CD4-positive, alpha-beta T cell treated with Interleukin-15 for 4 hours (primary cell): ENCODE results near the gene ASPM.

Experiments
- DNase-seq: peaks from one replicate; pipeline ENCODE4 v3.0.0-alpha.2; 2020; ENCODE audit warnings: low spot score

ASPM gene, protein sequence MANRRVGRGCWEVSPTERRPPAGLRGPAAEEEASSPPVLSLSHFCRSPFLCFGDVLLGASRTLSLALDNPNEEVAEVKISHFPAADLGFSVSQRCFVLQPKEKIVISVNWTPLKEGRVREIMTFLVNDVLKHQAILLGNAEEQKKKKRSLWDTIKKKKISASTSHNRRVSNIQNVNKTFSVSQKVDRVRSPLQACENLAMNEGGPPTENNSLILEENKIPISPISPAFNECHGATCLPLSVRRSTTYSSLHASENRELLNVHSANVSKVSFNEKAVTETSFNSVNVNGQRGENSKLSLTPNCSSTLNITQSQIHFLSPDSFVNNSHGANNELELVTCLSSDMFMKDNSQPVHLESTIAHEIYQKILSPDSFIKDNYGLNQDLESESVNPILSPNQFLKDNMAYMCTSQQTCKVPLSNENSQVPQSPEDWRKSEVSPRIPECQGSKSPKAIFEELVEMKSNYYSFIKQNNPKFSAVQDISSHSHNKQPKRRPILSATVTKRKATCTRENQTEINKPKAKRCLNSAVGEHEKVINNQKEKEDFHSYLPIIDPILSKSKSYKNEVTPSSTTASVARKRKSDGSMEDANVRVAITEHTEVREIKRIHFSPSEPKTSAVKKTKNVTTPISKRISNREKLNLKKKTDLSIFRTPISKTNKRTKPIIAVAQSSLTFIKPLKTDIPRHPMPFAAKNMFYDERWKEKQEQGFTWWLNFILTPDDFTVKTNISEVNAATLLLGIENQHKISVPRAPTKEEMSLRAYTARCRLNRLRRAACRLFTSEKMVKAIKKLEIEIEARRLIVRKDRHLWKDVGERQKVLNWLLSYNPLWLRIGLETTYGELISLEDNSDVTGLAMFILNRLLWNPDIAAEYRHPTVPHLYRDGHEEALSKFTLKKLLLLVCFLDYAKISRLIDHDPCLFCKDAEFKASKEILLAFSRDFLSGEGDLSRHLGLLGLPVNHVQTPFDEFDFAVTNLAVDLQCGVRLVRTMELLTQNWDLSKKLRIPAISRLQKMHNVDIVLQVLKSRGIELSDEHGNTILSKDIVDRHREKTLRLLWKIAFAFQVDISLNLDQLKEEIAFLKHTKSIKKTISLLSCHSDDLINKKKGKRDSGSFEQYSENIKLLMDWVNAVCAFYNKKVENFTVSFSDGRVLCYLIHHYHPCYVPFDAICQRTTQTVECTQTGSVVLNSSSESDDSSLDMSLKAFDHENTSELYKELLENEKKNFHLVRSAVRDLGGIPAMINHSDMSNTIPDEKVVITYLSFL (N-terminal part only)

DNA sequence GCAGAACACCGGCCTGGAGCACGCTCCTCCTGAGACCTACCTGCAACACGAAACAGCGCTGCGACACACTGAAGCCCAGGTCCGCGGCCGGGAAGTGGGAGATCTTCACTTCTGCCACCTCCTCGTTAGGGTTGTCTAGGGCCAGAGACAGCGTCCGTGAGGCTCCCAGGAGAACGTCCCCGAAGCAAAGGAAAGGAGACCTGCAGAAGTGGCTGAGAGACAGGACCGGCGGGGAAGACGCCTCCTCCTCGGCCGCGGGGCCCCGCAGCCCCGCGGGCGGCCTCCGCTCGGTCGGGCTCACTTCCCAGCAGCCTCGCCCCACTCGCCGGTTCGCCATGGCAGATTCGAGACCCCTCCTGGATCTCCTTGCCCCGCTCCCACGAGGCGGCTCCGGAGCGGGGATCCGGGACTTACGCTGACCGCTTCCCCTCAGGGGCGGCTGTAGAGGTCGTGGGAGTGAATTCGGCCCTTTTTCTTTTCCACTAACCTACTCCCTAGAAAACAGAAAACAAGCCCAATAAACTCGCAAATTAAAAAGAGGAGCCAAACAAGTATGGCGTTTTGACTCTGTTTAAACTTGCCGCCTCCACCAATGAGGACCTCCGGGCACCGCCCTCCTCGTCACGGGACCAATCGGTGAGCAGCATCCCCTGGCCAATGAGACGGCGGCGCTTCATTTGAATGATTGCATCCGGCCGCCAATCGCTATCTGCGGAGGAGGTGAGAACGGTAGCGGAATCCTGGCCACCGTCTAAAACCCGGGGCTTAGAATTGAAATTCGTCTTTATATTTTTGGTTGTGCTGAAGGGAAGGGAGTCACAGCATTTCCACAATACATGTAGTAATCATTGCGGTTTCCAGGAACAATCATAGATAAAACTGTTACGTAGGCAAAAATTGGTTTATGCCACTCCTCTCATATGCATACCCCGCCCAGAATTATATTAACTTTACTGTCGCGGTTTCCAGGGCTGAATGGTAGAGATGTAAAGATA is at the start of gene ASPM:
Gene ASPM (minus strand): TSS at position 569 of the 995 bp plus-strand sequence. CDS start 232 bp downstream, at position 337.
- peak; percentile 96 for DNase-seq

DNA sequence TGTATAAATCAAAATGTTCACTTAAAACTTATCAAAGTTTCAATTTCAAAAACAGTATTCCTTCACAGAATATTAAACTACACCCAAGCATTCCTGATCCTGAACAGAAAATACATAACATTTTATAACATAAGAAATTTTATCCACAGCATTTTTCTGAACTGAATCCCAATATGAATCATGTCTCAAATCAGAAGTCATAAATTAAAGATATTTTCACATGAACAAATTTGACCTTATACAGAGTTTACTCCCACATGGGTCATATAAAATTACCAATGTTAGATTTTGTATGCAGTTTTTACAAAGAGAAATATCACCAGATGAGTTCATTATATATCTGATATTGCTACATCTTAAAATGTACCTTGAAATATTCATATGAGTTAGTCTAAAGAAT is 48.6 kb upstream of the ASPM start:
- no peak for DNase-seq

- DNase-seq, result no peak
Measured at GRCh38 chr1:197184190-197184589, 37.7 kb upstream of the ASPM start.

DNA sequence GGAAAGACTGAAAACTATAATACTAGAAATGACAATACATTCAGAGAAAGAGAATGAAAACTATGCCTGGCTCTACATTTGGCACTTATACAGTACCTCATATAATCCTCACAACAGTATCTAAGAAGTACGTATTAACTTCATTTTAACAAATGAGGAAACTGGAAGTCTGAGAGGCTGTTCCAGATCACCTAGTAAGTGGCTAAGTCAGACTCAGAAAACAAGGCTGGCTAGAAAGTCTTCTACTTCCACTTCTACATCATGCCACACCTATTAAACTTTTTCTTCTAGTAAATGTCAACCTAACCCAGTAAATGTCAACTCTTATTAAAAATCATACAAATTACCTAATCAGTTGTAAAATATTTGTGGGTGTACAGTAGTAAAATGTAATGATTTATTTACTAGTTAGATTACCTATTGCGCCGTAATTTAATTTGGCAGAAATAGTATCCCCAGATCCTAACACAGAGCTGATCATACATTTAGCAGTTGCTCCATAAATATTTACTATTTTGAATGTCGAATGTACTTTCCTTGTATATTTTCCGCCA is 36.8 kb upstream of the ASPM start:
- no peak for DNase-seq

- no peak for DNase-seq
Measured at GRCh38 chr1:197182716-197183115, 36.2 kb upstream of the ASPM start.

DNA sequence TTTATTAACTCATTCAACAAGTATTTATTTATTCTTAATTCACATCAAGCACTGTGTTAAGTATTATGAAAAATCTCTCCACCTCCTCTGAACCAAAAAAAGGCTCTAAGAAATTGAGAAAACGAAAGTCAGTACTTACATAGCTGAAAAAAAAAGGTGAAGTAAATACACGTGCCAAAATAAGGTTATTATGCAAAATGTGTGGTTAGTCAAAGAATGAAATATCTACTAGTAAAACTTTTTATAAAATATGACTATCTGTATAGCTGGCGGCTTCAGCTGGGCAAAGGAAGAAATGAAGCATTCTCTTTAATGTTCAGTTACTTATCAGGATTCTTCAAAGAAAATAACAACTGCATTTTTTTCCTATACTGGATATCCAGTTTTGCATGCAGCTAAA is 35.5 kb upstream of the ASPM start:
- no peak for DNase-seq

DNA sequence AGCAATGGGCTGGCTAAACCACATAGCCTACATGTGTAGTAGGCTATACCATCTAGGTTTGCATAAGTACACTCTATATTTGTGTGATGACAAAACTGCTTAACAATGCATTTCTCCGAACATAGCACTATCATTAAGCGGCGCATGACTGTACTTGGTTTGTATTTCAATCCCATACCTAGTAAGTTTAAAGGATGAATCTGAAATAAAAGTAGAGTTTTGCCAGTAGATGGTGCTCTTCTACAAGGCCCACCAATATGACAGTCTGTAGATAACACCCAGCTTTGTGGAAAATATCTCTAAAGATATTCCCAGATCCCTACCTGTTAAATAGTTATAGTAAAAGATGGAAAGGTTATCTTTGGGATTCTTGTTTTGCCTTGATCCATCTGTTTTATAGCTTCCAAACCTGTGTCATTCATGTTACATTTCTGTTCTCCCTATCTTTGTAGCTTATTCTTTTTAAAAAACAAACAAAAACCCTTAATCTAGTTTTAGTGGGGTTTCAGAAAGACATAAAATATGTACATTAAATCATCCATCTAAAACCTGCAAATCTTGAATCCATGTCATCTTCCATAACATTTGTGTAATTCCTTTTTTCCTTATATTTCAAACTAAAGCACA is 33.9 kb upstream of the ASPM start:
- DNase-seq, result peak; percentile 28

- DNase-seq, result no peak
Measured at GRCh38 chr1:197178998-197179397, 32.5 kb upstream of the ASPM start.

GRCh38 chr1:197174818-197175217 is 28.3 kb upstream of the ASPM start:
- no peak for DNase-seq

DNA sequence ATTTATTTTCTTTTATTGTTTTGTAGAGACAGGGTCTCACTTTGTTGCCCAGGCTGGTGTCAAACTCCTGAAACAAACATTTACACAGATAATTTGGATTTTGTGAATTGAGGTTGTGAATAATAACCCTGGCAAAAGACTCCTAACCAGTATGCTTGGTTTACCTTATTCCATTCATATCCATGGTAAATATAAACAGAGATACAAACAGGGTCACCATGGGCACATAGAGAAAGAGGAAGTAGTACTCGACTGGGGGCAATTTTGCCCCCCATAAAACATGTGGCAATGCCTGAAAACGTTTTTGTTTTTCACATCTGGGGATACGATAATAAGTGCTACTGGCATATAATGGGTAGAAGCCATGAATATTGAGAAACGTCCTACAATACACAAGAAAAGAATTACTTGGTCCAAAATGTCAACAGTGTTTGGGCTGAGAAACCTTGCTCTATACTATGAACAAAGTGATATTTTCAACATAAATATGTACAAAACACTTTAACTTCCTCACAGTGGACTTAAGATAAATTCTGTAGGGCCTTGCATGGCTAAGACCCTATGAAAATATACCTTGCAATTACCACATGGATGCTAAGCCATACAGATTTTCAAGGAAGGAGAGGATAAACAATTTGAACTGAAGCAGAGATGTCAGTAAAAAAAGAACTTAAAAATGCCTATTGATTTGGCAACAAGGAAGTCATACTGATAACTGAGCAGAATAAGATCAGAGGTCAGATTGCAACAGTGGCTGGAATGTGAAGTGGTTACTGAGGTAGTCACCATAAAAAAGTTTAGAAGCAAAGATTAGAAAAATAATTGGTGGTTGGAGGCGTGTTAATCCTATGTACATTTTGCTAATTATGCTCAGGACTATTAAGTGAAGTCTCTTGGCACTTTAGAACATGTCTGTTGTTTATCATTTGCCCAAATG is 27.4 kb upstream of the ASPM start:
- DNase-seq, result no peak

DNA sequence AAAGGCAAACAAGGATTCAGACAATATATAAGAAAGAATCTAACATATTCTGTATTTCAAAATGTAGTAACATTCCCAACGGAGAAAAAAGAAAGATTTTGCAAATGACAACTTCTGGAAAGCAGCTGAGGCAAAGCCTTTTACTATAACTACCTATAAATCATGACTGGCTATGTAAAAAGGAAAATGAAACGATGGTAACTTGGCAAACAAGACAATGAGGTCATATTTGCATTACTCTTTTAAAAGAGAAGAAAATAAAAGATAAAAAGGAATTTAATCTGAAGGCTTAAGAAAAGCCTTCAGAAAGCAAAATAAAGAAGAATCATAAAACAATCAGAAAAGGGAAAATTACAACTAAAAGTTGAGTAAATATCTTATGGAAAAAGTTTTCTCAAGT is 25.1 kb upstream of the ASPM start:
- no peak for DNase-seq

DNA sequence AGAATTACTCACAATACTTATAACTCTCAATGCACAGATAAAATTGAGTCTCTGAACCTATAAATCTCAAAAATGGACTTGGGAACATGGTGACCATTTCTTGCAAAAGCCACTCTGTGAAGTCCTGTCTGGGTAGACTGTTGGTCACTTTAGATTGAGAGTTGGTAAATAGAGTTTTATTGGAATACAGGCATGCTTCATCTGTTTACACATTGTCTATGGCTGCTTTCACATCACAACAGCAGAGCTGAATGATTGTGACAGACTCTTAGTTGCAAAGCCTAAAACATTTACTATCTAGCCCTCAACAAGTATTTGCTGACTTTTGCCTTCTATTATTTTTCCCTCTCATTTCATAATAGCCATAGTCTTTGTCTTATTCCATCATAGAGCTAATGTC is 24.1 kb upstream of the ASPM start:
- no peak for DNase-seq

DNA sequence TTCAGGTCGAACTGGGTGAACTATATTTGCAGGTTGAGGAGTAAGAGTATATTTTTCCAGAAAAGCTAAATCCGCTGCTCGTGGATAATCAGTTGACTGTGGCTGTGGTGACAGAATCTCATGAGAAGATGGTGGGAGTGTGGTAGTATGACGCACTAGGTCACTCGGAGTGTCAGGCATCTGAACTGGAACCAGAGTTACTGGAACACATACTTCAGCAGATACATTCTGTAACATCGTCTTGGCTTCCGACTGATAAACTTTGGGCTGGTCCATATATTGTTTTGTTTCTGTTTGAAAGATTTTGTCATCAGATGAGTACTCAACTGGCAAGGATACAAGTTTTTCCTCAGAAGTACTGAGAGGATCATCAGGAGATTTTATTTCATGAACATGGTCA is 13.0 kb upstream of the ASPM start:
- no peak for DNase-seq

- no peak for DNase-seq
Measured at GRCh38 chr1:197156692-197157091, 10.2 kb upstream of the ASPM start.

DNA sequence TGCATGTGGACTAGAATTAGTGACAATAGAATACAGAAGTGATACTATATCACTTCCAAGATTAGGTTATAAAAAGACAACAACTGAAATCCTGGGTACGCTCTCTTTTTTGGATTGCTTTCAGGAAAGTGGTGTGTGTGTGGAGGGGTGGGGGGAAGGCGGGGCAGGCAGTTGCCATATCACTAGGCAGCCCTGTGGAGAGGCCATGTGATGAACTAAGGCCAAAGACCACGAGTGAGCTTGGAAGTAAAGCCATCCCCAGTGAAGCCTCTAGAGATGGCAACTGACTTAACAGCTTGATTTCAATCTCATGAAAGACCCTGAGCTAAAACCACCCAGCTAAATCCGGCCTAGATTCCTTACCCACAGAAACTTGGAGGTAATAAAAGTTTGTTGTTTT is 6.2 kb upstream of the ASPM start:
- no peak for DNase-seq

DNA sequence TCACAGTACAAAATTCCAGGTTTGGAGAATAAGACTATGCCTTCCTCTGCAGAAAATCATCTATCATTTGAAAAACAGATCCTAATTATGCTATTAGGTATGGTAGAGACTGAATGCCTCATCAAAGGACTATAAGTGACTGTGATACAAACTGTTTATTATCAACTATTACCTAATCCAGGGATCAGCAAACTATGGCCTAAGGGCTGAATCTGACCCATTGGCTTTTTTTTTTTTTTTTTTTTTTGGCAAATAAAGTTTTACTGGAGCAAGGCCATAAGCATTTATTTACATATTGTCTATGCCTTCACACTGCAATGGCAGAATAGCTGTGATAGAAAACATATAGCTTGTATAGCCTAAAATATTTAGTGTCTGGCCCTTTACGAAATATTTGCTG is 4.7 kb upstream of the ASPM start:
- DNase-seq, result no peak

DNA sequence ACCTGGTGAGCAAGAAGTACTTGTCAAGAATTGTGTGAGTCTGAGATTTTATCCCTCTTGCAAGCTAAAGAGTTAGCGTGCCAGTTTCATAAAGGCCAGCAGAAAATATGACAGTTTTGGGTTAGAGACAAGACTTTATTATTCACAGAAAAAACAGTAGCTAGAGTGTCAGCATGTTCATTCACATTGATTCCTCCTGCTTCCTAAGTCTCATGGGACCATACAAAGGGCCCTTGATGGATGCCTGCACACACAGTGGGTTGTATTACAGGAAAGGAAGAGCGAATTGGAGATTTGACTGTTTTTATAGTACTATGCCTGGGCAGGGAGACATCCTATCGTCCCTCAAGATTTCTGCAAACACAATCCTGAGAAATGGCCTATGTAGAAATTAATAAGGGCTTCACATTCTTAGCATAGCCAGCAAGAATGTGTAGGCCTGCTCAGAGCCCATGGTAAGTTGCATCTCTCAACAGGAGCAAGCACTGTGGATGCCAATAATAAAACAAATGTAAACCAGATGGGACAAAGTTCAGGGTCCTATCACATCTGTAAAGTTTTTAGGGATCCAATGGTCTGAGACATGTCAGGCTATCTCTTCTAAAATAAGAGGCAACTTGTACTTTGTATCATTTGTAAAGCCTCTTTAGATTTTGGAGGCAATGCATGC is 4.0 kb upstream of the ASPM start:
- no peak for DNase-seq

GRCh38 chr1:197149340-197149739 is 2.9 kb upstream of the ASPM start:
- no peak for DNase-seq
